Dedifferentiated amniotic fluid mesenchymal stem cell (primary cell): ENCODE results near the gene TAS2R13.
A peak's percentile ranks its signal among the peaks of the same experiment; 100 is the strongest.

Experiments used
- DNase-seq: peaks from one replicate; pipeline ENCODE4 v3.0.0-alpha.2; 2016; ENCODE audit errors: extremely low spot score

The TAS2R13 gene, protein sequence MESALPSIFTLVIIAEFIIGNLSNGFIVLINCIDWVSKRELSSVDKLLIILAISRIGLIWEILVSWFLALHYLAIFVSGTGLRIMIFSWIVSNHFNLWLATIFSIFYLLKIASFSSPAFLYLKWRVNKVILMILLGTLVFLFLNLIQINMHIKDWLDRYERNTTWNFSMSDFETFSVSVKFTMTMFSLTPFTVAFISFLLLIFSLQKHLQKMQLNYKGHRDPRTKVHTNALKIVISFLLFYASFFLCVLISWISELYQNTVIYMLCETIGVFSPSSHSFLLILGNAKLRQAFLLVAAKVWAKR

DNA sequence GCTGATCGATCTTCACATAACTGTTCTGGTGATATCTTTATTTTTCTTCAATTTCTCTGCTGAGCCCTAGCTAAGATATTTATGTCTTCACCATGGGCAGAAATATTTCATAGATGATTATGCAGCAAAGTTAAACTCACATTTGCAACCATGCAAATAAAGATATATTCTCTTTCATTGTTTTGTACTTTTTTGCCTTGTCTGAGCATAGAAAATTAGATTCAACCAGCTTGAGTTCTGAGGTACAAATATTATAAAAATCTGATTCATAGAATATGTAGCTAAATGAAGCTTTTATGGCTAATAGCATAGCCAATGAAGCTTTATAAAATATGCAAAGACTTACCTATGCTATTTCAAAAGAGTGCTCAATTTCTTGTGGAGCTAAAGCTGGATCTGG lies at the start of gene TAS2R13:
TAS2R13 (minus strand) TSS at position 101 of the 400 bp plus-strand sequence. CDS start 264 bp downstream, outside the sequence.
- DNase-seq = no peak

DNA sequence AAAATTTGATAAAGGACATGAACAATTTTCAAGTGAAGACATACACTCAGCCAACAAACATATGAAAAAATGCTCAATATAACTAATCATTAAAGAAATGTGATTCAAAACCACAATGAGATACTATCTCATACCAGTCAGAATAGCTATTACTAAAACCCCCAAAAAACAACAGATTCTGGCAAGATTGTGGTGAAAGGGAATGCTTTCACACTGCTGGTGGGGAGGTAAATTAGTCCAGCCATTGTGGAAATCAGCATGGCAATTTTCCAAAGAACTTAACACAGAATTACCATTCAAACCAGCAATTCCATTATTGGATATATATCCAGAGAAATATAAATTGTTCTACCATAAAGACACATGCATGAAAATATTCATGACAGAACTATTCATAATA lies 48.4 kb upstream of the TAS2R13 start:
- no peak for DNase-seq

DNA sequence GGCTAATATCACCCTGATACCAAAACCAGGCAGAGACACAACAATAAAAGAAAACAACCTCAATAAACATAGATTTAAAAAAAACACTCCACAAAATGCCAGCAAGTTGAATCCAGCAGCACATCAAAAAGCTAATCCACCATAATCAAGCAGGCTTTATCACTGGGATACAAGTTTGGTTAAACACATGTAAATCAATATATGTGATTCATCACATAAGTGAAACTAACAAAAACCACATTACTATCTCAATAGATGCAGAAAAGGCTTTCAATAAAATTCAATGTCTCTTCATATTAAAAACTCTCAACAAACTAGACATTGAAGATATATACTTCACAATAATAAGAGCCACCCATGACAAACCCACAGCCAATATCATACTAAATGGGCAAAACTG lies 46.7 kb upstream of the TAS2R13 start:
- DNase-seq = no peak

DNA sequence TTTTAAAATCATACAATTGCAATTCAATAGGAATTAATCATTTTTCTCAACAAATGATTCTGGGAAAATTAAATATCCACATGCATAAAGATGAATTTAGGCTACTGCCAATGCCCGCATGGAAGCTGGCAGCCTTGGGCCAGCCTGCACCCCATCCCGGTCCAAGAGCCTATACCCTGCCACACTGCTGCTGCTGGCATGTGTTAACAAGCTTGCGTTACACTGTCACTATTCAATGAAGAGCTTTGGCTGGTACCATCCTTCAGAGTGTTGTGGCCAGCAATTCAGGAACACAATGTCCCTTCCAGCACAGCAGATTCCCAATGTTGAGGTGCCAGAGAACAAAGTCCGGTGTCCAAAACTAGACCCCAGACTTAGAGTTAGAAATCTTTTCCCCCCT lies 43.3 kb upstream of the TAS2R13 start:
- DNase-seq = no peak

DNA sequence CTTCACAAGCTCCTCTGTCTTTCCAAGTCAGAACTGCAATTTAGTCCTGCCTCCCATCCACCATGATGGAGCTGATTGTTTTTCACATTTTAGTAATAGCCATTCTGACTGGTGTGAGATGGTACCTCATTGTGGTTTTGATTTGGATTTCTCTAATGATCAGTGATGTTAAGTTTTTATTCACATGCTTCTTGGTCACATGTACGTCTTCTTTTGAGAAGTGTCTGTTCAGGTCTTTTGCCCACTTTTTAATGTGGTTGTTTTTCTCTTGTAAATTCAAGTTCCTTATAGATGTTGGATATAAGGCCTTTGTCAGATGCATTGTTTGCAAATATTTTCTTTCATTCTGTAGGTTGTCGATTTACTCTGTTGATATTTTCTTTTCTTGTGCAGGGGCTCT lies 33.8 kb upstream of the TAS2R13 start:
- no peak for DNase-seq

DNA sequence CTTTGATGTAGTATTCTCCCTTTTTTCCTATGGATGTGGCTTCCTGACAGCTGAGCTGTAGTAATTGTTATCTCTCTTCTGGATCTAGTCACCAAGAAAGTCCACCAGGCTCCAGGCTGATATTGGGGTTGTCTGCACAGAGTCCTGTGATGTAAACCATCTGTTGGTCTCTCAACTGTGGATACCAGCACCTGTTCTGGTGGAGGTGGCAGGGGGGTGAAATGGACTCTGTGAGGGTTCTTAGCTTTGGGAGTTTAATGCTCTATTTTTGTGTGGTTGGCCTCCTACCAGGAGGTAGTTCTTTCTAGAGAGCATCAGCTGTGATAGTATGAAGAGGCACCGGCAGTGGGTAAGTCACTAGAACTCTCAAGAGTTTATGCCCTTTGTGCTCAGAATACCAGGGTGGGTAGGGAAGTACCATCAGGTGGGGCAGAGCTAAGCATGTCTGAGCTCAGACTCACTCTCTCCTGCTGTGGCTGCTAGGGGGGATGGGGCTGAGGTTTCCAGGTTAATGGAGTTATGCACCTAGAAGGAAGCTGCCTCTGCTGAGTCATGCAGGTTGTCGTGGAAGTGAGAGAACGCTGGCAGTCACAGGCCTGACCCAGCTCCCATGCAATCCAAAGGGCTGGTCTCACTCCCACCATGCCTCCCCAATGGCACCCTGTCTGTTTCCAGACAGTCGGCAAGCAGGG lies 32.7 kb upstream of the TAS2R13 start:
- no peak for DNase-seq

DNA sequence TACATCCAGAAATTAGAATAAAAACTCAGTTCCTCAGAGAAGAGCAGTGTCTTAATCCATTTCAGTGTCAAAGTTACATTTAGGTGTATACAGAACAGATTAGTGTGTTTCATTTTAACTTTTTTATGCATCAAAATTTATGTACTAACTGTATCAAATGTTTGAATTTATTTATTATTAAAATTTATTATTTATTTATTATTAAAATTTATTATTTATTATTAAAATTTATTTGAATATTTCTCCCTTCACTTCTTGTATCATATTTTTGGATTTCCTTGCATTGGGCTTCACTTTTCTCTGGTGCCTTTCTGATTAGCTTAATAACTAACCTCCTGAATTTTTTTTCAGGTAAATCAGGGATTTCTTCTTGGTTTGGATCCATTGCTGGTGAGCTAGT lies 32.0 kb upstream of the TAS2R13 start:
- no peak for DNase-seq

DNA sequence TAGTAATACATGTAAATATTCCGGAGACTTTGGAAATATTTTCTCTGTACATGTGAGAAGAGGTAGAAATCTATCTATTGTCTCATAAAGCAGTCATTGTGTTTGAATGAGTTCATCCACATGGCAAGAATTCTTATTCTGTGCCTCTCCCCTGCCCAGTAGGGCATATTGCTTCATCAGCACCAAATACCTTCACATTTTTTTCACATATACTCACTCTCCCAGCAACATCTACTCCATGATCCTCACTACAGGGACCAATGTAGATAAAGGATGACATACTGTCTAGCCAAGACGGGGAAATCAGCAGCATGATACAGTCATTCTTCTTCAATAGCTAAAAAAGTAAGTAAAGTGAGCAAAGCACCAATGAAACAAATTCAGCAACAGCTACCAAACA lies 31.0 kb upstream of the TAS2R13 start:
- DNase-seq = peak; percentile 38

DNA sequence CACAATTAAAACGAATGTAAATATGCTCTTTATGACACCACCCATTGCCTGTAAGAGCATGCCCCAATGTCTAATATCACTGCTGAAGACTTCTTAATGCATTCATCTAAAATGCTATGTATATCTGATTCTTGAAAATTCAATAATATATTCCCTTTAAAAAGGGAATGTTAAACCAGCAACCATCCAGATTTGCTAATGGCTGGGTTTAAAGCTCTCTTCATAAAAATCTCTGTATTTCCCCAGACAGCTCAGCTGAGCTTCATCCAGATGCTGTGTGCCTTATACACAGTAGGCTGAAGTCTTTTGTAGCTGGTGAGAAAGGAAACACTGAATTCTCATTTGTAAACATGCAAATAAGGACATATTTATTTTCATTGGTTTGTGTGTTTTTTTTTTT lies 29.8 kb upstream of the TAS2R13 start, which contains the start of gene TAS2R14:
TAS2R14 (minus strand) TSS at position 101 of the 400 bp plus-strand sequence; CDS start at position 45, 56 bp downstream.
- DNase-seq = no peak

DNA sequence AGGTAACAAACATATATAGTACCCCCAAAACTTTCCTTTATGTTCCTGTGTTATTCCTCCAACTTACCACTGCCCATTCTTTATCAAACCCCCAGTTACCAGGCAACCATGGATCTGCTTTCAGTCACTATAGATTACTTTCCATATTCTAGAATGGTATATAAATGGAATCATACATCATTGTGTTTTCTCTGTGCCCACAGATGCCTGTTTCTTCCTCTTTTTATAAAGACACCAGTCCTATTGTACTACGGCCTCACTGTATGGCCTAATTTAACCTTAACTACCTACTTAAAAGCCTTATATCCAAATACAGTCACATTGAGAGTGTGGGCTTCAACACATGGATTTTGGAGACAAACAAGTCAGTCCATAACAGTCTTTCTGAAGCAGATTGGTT lies 27.1 kb upstream of the TAS2R13 start:
- no peak for DNase-seq

DNA sequence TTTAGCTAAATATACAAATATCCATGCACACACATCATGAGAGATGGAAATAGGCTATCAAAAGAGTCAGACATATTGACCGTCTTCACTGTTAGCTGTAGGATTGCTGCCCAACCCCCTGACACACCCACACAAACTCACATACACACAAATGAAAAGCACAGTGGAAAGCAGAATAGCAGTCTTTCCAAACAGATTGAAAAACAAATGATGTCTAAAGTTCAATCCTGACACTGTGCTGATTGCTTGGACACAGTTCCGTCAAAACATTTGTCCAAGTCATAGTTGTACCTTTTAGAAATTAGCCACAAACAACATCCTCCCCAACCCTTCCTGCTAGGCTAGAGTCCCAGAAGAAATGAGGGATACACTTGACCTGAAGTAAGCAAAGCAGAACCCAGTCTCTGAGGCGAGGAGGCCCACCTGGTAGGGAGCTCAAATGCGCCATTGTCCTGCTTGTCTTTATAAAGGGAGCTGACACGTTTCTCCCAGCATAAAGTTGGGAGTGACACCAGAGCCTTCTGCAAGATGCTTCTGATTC lies 19.5 kb upstream of the TAS2R13 start, which contains the start of gene PRH2:
PRH2 (plus strand) TSS at position 491 of the 541 bp plus-strand sequence; CDS start at position 529, 38 bp downstream.
- no peak for DNase-seq

DNA sequence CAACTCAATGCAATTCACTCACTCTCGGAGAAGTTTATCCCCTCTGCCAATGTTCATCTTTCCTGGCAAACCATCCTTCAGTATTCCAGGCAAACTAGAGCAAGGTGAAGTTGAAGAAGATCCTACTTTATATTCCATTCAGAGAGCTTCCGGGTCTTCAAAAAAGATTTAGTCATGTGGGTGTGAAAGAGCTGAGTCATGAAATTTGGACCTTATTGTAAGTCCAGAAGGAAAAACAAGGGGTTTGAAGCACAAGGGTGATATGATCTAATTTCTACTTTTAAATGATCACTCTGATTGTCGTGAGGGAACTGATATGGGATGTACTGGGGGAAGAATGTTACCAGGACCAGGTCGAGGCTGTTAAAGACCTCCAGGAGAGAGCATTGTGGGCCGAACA lies 16.9 kb upstream of the TAS2R13 start:
- no peak for DNase-seq

DNA sequence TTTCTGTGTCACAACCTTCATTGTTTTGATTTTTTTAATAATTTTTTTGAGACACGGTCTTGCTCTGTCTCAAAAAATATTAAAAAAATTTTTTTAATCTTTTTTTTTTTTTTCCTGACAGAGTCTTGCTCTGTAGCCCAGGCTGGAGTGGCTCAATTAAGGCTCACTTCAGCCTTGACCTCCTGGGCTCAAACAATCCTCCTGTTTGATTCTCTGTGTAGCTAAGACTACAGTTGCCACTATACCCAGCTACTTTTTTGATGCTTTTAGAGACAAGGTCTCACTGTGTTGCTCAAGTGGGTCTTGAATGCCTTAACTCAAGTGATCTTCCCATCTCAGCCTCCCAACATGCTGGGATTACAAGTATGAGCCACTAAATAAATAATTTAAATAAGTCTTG lies 10.4 kb upstream of the TAS2R13 start:
- no peak for DNase-seq

DNA sequence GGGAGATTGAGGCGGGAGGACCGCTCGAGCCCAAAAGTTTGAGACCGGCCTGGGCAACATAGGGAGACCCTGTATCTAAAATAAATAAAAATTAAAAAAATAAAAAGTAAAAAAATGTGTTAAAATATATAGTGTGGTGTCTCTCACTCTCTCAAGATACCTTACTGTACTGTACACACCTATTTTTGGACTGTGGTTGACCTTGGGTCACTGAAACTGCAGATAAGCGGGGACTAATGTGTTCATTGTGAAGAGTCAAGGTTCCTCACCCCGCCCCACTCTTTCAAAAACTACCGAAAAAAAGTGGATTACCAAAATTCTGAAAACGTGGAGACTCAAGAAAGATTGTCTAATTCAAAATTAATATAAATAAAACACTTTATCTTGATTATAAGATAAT lies 1.0 kb upstream of the TAS2R13 start:
- no peak for DNase-seq

DNA sequence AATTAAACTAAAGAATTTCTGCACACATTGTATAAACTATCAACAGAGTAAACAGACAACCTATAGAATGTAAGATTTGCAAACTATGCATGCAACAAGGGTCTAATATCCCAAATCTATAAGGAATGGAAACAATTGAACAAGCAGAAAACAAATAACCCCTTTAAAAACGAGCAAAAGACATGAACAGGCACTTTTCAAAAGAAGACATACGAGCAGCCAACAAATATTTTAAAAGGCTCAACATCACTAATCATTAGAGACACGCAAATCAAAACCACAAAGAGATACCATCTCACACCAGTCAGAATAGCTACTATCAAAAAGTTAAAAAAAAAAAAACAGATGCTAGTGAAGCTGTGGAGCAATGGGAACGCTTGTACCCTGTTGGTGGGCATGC lies 4.7 kb downstream of the TAS2R13 start:
- DNase-seq = no peak

DNA sequence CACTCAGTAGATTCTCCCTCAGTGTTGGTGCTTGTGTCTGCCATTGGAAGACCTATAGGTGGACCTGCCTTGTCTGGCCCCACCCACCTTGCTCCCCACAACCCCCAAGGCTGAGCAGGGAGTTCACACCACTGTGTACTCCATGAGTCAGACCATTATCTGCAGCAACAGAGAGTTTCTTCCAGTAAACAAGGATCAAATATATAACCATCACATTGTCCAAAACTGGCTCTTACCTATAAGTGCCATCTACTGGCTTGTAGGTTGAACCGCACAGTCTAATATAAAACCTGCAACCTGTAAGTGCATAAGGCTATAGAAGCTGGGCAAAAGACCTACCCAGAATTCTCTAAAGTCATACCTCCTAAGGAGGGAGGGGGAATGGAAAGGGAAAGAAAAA lies 7.9 kb downstream of the TAS2R13 start:
- DNase-seq = no peak

DNA sequence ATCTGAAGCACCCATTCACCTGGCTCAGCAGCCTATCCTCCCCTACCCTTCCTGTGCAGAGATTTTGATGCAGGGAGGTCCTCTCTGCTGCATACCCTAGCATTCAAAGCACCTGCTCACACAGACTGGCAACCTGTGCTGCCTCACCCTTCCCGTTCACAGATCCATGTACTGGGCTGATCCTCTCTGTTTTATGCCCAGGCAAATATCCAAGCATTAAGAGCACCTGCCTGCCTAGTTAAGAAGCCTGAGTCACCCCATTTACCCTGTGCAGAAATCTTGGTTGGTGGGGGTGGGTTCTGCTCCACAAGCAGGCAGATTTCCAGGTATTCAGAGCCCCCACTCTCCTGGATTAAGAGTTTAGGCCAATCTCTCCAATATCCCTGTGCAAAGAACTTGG lies 8.4 kb downstream of the TAS2R13 start:
- DNase-seq = no peak

DNA sequence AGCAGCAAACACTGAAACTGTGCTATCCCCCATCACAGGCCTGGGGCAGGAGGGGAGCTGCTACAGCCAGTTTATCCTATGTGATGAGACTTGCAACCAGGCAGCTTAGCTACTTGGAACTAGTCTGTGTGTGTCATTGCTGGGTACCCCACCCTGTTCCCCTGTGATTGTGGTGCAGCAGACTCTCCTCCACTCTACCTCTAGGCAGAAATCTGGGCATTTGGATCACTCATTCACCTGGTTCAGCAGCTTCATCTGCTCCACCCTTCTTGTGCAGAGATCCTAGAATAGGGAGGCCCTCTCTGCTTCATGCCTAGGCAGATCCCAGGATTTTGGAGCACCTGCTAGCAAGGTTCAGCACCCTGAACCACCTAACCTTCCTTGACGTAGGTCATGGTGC lies 8.8 kb downstream of the TAS2R13 start:
- no peak for DNase-seq

DNA sequence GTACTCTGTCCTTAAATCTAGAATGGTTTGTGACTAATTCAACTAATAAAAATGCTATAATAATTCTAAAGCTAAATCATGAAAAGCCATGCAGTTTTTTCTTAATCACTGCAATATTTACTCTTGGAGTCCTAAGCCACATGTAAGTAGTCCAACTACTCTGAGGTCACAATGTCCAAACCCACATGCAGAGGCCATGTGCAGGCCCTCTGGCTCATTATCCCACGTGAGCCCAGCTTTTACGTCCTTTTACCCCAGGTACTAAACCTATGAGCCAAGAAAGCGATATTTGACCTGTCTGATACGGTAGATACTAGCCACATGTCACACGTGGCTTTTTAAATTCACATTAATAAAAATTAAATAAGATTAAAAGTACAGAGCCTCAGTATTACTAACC lies 12.5 kb downstream of the TAS2R13 start:
- no peak for DNase-seq

DNA sequence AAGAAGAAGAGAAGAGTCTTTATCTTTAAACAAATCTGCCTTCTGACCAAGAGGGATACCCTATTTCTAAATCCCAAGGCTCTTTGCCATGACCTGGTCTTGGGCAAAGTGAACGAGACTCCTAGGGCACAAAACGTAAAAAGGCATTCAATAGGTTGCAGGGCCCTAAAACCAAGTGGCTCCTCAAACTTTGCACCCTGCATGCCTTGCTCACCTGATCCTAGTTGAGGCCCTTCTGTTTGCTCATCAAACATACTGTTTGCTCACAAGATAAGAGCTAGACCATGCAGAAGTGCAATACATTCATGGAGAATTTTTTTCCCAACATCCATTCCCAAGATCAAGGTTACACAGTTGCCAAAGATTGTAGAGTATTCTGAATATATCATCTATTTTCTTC lies 17.4 kb downstream of the TAS2R13 start:
- no peak for DNase-seq

DNA sequence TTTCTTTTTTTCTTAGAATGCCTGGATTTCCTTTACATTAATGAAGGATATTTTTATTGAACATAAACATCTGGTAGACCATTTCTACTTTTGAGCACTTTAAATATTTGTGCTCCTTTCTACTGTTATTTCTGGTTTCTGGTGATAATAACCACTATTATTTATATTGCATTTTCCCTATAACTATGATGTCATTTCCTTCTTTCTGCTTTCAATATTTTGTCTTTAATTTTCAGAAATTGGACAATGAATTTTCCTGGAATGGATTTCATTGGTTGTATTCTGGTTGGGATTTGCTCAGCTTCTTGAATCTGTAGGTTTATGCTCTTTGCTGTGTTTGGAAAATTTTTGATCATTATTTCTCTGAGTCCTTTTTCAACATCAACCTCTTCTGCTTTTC lies 20.1 kb downstream of the TAS2R13 start:
- no peak for DNase-seq

DNA sequence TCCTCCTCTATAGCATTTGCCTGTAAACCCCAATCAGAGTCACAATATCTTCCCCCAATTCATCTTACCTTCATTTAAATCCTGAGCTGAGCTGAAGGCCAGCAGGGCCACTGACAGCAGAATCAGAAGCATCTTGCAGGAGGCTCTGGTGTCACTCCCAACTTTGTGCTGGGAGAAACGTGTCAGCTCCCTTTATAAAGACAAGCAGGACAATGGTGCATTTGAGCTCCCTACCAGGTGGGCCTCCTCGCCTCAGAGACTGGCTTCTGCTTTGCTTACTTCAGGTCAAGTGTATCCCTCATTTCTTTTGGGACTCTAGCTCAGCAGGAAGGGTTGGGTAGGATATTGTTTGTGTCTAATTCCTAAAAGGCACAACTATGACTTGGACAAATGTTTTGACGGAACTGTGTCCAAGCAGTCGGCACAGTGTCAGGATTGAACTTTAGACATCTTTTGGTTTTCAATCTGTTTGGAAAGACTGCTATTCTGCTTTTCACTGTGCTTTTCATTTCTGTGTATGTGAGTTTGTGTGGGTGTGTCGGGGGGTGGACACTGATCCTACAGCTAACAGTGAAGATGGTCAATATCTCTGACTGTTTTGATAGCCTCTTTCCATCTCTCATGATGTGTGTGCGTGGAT lies 25.2 kb downstream of the TAS2R13 start, which contains the start of gene PRH1:
PRH1 (minus strand) TSS at position 170 of the 640 bp plus-strand sequence; CDS start at position 132, 38 bp downstream.
- no peak for DNase-seq
